8988T (cell line): Measurements from ENCODE around the gene DYNC2LI1.

ENCODE experiments used
- DNase-seq: peaks from one replicate; pipeline ENCODE4 v3.0.0; 2011

The DYNC2LI1 gene

DNA sequence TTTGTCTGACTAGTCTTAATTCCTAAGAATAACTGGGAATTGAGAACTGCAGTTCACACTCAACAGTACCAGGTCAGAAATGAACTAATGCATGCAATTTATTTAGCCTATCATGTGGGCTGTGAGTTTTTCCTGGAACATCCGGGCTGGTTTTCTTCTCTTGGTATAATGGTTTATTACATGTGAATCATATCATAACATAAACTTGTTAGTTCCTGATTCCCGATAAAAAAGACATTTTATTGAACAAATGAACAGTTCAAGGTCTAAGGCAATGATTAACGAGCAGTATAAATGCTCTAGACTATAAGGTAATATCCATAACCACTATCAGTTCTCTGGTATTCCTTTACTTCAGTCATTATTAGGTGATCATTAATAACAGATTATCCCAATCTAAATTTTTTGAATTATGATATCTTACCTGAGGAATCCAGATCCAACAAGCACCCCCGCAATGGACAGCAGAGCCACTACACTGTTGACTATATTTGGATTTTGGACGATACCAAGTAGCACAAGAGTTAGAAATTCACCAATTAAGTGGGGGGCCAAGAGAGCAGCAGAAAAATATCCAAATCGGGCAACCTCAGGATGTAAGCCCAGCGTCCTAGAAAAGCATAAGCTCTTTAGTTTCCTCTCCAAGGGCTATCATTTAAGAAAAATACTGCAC lies 45.8 kb downstream of the DYNC2LI1 start:
- DNase-seq = no peak

DNA sequence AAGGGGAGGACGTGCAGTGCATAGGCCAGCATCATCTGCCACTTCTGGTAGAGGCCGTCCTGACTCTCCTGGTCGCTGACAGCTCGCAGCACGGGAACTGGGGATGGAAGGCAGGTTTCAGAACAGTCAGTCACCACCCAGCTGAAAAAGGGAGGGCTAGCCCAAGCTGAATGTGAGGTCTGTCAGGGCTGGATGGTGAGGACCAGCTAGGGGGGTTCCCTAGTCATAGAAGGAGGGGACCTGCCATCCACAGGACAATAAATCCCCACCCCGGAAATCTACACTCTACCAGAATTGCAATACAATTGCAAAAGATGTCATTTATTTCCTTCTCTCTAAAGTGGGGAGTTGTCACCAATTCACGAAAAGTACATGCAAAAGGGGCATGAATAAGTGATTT lies 49.0 kb downstream of the DYNC2LI1 start:
- no peak for DNase-seq

DNA sequence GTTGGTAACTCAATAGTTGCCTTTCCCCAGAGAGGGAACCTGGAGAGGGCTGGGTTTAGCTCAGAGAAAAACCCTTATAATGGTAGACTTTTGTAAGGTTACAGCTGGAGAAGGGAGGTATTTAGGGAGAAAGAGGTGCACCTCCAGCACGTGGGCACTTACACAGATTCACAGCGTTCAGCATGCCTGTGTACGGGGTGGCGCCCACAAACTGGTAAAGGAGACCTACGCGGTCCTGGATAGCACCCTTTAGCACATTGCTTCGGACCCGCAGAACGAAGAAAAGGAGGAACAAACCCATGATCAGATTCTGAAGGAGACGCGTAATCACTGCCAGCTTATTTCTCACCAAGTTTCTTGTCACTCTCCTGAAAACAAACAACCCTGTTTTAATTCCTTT lies 49.9 kb downstream of the DYNC2LI1 start:
- no peak for DNase-seq

DNA sequence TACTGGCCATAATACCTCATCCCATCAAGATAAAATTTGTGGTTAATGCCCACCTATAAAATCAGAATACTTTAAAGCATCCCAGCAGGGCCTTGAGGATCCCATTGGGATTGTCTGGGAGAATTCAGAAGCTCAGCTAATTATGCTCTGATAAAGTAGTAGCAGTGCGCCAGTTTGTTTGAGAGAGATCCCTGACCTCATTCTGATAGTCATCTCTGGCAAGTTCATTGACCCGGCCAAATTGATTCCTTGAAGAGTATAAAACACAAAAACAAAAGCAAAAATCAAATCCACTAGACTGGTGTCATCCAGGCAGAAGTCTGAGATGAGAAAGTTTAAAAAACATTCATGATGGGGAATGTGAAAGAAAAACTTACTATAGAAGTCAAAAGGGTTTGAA lies 50.7 kb downstream of the DYNC2LI1 start:
- DNase-seq = no peak

DNA sequence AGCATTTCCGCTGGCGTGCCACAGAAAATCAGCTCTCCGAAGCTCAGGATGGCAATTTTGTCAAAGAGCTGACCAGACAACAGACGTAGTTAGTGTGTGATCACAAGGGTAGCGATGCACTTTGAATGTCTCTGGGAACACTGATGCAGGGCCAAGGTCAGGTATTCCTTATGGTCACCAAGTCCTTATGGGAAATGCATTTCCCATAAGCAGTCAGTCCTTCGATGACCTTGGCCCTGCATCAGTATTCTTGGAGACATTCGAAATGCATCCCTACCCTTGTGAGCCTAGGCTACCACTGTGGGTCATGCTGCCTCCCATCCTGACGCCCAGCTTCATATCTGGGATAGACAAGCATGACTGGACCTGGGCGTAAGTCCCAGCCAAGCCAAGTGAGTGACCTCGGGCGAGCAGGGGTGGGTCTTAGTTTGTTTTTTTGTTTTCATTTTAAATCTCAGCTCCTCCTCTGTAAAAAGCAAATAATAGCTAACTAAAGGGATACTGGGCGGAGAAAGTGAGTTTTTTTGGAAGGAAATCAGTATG lies 51.2 kb downstream of the DYNC2LI1 start:
- no peak for DNase-seq

DNA sequence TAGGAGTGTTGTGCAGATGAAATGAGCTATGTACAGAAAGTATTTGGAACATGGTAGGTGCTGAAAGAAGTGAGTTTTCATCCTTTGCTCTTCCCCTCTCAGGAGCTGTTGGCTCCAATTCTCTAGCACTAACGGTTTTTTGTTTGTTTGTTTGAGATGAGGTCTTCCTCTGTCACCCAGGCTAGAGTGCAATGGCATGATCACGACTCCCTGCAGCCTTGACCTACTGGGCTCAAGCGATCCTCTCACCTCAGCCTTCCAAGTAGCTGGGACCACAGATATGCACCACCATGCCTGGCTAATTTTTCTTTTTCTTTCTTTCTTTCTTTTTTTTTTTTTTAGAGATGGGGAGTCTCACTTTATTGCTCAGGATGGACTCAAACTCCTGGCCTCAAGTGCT lies 52.0 kb downstream of the DYNC2LI1 start:
- DNase-seq = no peak

DNA sequence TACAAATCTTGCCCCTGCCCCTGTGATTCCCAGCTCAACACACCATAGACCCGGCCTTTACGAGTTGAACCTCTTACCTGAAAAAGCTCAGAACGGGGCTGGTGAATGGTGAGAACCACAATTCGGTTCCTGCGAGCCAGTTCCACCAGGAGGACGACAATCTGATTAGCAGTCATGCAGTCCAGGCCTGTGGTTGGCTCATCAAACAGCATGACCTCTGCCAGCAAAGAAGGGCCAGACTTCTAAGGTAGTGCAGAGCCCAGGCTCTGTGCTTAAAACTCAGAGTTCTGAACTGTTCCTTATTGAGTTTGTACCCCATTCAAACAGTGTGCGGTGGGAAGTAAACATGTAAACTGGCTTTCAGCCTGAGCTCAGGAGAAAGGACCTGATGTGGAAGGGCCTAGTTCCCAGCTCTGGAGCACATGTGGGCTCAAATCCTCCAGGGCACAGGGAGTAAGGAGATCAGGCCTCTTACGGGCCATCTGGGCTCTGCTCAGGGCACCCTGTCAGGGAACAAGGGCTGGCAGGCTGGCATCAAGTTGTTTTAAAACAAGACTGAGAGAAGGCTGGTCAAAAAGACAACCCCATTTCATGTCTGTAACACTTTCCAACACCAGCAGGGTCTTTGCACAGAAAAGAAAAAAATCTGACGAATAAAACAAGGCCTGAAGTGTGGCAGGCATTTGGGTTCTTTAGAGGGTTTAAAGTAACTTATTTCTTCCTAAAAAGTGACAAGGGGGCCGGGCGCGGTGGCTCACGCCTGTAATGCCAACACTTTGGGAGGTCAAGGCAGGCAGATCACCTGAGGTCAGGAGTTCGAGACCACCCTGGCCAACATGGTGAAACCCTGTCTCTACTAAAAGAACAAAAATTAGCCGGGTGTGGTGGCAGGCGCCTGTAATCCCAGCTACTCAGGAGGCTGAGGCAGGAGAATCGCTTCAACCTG lies 52.7 kb downstream of the DYNC2LI1 start:
- no peak for DNase-seq

DNA sequence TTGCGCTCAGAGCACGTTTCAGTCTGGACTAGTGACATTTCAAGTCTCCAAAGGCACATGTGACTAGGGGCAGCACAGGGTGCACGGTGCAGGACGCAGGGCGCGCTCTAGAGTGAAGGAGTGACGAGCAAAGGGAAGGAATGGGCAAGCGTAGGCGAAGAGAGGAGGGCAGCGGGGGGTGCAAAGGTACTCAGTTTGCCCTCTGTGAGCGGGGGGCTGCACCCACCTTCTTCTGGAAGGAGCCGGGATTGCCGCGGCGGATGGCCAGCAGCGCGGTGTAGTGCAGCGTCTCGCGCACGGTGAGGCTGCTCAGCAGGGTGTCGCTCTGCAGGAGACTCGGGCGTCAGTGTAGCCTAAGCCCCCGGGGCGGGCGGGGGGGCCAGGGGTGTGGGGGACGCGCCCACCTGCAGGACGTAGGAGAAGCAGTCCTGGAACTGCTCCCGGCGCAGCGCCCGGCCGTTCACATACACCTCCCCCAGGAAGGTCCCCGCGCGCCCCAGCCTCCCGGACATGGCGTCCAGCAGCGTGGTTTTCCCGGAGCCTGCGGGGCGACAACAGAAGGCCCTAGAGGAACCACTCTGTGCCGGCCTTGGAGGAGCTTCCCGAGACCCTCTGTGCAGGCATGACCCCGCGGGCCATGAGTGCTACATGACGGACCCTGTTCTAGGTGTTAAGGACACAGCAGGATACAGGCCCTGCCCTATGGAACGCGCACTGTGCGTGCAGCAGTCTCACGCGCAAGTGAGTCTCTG lies 57.9 kb downstream of the DYNC2LI1 start:
- DNase-seq = no peak

DNA sequence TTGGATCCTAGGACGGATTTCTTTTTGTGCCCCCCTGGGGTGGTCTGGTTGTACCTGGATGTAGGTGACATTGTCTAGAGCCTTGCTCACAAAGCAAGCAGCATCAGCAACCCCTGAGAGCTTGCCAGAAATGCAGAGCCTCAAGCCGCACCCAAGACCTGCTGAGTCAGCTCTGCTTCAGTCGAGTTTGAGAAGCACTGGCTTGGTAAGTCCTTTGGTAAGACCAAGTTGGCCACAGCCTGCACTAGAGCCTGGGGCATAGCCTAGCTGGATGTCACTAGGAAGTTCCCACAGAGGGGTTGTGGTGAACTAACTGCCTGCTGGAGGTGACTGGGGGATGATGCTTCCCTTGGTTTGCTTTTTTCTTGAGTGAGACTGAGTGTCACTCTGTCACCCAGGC lies 58.6 kb downstream of the DYNC2LI1 start:
- no peak for DNase-seq

DNA sequence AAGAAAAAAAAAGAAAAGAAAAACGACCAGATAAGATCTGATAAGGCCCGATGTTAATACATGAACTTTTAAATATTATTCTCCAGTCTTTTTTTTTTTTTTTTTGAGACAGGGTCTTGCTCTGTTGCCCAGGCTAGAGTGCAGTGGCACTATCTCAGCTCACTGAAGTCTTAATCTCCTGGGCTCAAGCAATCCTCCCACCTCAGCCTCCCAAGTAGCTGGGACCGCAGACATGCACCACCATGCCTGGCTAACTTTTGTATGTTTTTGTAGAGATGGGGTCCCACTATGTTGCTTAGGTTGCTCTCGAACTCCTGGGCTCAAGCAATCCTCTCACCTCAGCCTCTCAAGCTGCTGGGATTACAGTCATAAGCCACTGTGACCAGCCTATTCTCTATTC lies 63.2 kb downstream of the DYNC2LI1 start:
- DNase-seq = no peak

DNA sequence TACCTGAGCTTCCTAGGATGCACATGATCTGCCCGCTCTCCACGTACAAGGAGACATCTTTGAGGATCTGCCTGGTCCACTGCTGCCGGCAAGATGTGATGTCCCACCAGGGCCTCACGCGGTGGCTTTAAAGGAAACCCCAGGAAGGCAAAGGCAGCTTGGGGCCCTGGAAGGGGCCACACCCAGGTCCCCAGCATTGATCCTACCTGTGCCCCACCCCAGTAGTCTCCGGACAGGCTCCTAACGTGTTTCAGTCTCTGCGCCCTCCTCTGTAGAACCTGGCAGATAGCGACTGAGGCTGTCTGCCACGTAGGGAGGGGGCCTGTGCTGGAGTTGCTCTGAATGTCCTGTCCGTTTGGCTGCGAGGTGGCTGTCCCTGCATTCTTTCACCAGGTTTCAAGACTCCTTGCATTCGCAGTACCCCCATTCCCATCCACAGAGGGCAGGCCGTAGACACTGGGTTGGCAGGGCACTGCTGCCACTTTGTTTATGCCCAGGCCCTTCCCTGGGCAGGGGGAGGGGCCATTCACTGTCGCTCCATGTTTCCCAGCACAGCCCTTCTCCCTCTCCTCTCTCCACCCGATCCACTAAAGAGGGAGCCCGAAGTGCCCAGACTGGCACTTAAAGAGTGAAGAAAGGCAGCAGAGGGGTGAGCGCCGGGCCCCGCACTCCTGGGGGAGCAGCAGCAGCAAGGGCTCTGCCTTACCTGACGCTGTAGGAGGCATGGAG lies 64.2 kb downstream of the DYNC2LI1 start:
- DNase-seq = no peak

DNA sequence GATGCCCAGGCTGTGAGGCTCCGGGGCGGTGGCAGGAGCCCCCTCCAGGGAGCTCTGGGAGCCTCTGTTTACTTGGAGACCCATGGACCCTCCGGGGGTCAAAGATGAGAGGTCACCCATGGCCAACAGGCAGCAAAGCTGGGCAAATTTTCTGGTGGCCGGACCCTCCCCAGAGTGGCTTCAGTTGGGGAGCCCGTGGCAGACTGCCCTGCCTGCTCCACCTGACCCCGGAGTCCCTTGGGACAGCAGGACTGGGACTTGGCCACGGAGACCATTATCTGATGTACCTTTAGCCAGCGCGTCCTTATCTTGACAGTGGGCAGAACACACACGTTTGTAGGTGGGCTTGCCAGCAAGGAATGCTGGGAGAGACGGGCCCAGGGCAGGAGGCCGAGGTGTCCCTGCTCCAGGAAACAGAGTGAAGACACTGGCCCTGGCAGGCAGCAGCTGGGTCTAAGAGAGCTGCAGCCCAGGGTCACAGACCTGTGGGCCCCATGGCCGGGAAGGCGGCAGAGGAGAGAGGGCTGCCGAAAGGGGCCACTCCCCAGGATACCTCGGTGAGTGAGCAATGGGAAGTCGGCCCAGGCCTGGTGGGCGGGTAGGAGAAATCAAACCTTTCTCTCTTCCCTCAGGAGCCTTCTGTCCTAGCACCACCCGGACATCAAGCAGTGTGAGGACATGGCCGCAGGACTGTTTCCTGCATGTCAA lies 64.9 kb downstream of the DYNC2LI1 start, which contains the start of the genes ABCG5 and ABCG8:
Gene ABCG5, minus strand, starts transcription at position 280 of the 708 bp plus-strand sequence. Its CDS starts 160 bp downstream, at position 120.
Gene ABCG8, plus strand, starts transcription at position 412 of the 708 bp plus-strand sequence. Its CDS starts 83 bp downstream, at position 495.
- no peak for DNase-seq

DNA sequence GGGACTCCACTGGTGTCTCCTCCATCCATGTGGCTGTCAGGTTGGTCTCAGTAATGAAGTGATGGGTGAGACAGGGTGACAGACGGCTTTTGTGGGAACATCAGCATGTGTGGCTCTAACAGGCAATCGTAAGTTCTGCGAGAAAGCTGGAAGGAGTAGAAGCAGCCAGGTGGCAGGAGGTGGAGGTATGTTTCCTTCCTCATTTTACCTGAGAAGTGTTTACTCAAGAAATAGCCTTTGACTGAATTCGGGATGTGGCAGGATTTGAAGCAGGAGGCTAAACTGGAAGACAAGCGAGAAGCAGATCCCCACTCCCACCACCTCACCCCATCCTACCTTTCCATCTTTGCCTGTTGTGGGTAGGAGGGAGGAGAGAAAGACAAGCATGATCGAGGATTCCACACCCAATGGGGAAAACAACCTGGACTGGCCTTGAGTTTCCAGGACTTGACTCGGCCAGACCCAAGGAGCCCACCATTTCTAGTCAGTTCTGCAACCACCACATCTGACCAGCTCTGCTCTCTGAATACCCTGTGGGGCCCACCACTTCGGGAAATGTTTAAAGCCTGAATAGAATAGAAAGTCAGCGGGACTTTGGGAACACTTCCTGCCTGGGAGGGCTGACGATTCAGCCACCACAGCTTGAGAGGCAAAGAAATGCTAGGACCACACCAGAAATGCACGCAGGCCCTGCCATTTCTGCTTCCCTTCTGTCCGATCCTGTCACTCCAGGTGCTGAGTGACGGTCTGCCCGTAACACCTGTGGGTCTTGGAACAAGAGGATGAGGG lies 66.1 kb downstream of the DYNC2LI1 start:
- DNase-seq = no peak

DNA sequence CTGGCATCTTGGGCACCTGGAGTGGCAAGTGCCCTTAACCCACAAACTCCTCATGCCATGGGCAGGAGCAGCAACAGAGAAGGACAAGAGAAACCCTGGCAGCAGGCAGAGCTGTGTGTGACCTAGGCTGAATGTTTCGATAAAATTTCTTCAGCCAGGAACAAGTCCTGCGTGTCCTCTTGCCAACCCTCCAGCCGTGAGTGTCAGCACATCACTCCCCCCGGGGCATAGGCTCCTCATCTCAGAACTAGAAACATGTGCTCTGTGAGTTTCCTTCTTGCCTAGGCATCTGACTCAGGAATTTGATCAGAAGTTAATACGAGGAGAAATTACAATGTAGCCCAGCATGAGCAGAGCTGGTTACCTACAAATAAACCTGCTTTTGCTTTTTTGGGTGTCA lies 67.1 kb downstream of the DYNC2LI1 start:
- no peak for DNase-seq

DNA sequence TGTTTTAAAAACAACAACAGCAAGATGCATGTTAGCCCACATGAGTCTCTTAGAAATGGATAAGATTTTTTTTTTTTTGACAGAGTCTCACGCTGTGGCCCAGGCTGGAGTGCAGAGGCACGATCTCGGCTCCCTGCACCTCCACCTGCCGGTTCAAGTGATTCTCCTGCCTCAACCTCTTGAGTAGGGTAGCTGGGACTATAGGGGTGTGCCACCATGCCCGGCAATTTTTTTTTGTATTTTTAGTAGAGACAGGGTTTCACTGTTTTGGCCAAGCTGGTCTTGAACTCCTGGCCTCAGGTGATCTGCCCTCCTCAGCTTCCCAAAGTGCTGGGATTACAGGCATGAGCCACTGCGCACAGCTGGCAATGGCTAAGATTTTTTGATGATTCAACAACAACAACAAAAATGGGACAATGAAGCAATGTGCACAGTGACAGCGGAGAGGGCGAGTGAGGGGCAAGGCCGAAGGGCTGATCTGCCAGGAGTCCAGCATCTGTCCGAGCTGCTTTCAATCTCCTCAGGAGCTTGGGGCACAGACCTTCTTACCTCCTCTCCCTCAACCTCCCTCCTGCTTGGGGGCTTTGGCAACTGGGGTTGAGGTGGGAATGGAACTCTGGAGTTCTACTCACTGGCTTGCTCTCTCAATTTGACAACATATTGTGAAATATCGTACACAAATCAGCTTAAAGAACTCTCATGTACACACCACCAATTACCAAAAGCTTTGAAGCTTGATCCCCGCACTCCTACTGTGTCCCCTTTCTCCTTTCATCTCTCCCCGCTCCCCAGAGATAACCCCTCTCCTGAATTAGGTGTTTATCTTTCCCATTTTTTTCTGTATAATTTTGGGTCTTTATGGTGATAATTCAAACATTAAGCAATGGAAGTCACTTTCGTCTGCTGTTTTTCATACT lies 68.4 kb downstream of the DYNC2LI1 start:
- DNase-seq = no peak

DNA sequence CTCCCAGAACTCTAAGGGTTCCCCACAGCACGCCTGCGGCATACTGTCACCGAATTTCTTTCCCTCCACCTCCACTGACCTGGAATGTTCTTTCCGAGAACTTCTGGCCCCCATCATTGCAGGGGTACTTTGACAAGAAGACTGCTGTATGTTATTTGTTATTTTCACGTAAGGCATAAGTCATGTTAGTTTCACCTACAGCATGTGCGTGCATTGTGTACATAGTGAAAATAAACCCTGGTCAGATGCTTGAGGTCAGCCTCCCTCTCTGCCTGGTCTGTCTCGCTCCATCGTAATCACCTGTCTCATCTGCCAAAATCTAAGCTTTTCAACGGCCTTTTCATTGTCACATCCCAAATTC lies 69.0 kb downstream of the DYNC2LI1 start:
- no peak for DNase-seq

DNA sequence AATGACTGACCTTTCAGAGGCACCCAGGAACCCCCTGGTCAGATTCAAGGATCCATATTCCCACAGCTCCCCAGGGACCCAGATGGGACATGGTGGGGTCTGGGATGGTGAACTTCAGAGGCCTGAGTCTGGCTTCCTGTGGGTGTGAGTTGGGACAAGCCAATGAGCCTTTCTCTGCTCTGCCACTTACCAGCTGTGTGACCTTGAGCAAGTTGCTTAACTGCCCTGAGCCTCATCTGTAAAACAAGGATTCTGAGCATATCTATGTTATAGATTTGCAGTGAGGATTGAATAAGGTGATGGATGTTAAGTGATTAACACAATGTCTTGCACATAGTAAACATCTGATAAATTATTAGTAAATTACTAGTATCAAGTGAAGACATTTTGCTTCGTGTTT lies 71.3 kb downstream of the DYNC2LI1 start:
- no peak for DNase-seq

DNA sequence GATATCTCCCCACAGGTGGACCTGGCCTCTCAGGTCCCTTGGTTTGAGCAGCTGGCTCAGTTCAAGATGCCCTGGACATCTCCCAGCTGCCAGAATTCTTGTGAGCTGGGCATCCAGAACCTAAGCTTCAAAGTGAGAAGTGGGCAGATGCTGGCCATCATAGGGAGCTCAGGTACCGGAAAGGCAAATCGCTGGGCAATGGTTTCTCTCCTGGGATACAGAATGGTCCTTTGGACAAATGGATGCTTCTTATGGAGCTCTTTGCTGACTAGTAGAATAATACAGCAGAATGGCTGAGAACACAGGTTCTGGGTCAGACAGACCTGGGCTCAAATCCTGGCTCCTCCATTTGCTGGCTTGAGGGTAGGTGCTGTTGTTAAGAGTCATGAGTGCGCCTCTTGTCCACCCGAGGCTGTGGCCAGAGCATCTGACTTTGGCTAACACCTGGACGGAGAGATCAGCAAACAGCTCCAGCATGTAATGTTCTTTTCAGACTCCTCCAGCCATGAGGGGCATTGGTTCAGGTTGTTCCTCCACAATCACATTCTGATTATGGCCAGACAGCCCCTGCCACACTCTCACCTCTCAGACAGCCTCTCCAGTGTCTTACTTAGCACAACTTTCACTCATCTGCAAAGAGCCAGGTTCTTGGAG lies 72.4 kb downstream of the DYNC2LI1 start:
- no peak for DNase-seq

DNA sequence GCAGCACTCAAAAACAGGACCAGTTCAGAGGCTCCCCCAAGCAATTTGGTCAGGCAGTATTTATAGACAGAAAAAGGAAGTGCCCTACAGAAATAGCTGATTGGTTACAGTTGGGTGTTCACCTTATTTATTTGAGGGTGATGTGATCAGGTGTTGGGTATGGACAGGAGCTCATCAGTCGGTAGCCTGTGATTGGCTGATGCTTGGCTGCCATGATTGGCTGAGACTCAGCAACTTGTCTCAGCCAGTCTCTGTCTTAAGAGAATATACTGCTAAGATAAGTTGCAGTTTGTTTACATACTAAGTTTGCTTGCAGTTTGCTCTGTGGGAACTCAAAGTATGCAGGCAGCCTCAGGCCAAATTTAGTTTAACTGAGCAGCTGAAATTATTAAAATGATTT lies 74.4 kb downstream of the DYNC2LI1 start:
- no peak for DNase-seq
